GM20000 (cell line): ENCODE data around the gene SON.
A peak's percentile ranks its signal among the peaks of the same experiment; 100 is the strongest.
"Not testable (repeated sequence)": the region's sequence is repeated elsewhere in the genome, so short reads cannot be mapped to it uniquely, and the experiment has no call there.

Experiments used
- DNase-seq: peaks from one replicate; pipeline ENCODE4 v3.0.0; 2012; ENCODE audit warnings: low spot score
- CTCF ChIP-seq: IDR thresholded peaks from 2 replicates; pipeline ENCODE4 v1.5.1; 2012; ENCODE audit warnings: mild to moderate bottlenecking, control low read depth; ENCODE audit errors: extremely low read depth, missing control alignments

Gene SON

GRCh38 chr21:33542640-33543504 is at the start of gene SON:
Gene SON (plus strand): TSS chr21:33543038. CDS start chr21:33543093, 55 bp downstream.
- peak; percentile 96 for DNase-seq
- no peak for TF ChIP-seq CTCF

- no peak for TF ChIP-seq CTCF
- no peak for DNase-seq
Measured at GRCh38 chr21:33493756-33494155, 49.1 kb upstream of the SON start.

- DNase-seq: no peak
- no peak for TF ChIP-seq CTCF
Measured at GRCh38 chr21:33495743-33496142, 47.1 kb upstream of the SON start.

- TF ChIP-seq CTCF: no peak
- DNase-seq: no peak
Measured at GRCh38 chr21:33496345-33496744, 46.5 kb upstream of the SON start.

GRCh38 chr21:33505833-33506232 is 37.0 kb upstream of the SON start:
- DNase-seq: no peak

GRCh38 chr21:33507003-33507402 is 35.8 kb upstream of the SON start:
- DNase-seq: not testable (repeated sequence)

More at GRCh38 chr21:33505833-33506232, 37.0 kb upstream of the SON start:
- no peak for TF ChIP-seq CTCF

GRCh38 chr21:33510826-33511225 is 32.0 kb upstream of the SON start:
- TF ChIP-seq CTCF: no peak
- no peak for DNase-seq

- no peak for DNase-seq
- TF ChIP-seq CTCF: no peak
Measured at GRCh38 chr21:33511639-33512038, 31.2 kb upstream of the SON start.
